C4-2B (cell line): ENCODE data around the gene IGFALS.
A peak's percentile ranks its signal among the peaks of the same experiment; 100 is the strongest.

Experiments used
- H3K27ac ChIP-seq: fragments of 450-650 bp; 2 replicates; pipeline ENCODE4 v1.5.1; 2017
- CTCF ChIP-seq: fragments of 450-650 bp; conservative IDR thresholded peaks from 2 replicates; pipeline ENCODE4 v1.5.1; 2017; ENCODE audit warnings: mild to moderate bottlenecking
- ZFX ChIP-seq: fragments of 450-650 bp; IDR thresholded peaks from 2 replicates; pipeline ENCODE4 v1.6.1; 2017

Gene IGFALS

GRCh38 chr16:1781254-1781653 lies 12.3 kb downstream of the IGFALS start:
- TF ChIP-seq ZFX: no peak
- no peak for TF ChIP-seq CTCF
- H3K27ac ChIP-seq: peak overlapping the region; percentile 81

GRCh38 chr16:1780677-1781072 lies 12.8 kb downstream of the IGFALS start:
- TF ChIP-seq CTCF: no peak
- no peak for TF ChIP-seq ZFX
- H3K27ac ChIP-seq: peak overlapping the region; percentile 81; the same call in 1 of the 2 replicates

- TF ChIP-seq CTCF (no peak), ZFX (no peak)
- no peak overlapping the region for H3K27ac ChIP-seq
These were observed 13.5 kb downstream of the IGFALS start for GRCh38 chr16:1779741-1780676.

- H3K27ac ChIP-seq: no peak overlapping the region
- TF ChIP-seq ZFX (no peak), CTCF (no peak)
These were observed 14.2 kb downstream of the IGFALS start for GRCh38 chr16:1779234-1779701.

- no peak overlapping the region for H3K27ac ChIP-seq
- TF ChIP-seq CTCF (no peak), ZFX (no peak)
These were observed 15.0 kb downstream of the IGFALS start for GRCh38 chr16:1778200-1779179.

GRCh38 chr16:1777375-1778199 lies 15.9 kb downstream of the IGFALS start:
- no peak for TF ChIP-seq CTCF
- TF ChIP-seq ZFX: no peak
- H3K27ac ChIP-seq: no peak overlapping the region
